NCI-H187 (cell line): Measurements from ENCODE around the gene ITPA.

Source experiments
- DNase-seq, 2 experiments: peaks; one replicate each; lab custom pipeline; 2025; lab: John Stamatoyannopoulos, UW

The ITPA gene

DNA sequence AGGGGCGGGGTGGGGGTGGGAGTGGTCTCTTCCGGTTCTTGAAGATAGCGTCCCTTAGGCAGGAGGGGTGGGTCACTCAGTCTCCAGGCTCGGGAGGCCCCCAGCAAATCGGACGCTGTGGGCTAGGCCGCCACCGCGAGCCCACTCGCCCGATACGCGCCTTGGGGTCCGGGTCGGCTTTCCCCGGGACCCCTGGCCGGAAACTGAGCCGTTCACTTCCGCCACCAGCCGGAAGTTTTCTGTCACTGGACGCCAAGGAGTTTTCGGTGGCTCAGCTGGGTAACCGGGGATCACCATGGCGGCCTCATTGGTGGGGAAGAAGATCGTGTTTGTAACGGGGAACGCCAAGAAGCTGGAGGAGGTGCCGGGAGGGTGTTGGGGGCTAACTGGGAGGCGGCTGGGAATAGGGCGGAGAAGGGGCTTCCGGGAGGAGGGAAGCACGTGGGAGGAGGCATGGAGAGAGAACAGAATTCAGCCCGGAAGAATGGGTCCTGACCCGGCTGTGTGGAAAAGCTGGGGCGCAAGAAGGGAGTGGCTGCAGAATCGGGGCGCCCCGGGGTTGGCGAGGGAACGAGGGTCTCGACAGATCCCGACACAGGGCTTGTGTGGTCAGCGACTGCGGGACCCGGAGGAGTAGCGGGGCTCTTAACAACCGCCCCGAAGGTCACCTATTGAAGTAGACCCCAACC is at the start of gene ITPA:
Gene ITPA (plus strand): TSS at position 242 of the 689 bp plus-strand sequence. CDS start 54 bp downstream, at position 296.
- DNase-seq, result peak; percentile 21 to 32

DNA sequence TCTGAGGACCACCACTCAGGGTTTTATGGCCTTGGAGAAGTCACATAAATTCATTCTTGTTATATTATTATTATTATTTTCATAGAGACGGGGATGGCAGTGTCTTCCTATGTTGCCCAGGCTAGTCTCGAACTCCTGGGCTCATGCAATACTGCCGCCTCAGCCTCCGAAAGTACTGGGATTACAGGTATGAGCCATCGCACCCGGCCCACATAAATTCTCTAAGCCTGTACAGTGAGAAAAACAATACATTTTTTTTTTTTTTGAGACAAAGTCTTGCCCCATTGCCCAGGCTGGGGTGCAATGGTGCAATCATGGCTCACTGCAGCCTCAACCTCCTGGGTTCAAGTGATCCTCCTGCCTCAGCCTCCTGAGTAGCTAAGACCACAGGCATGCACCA is 48.9 kb upstream of the ITPA start:
- no peak for DNase-seq

DNA sequence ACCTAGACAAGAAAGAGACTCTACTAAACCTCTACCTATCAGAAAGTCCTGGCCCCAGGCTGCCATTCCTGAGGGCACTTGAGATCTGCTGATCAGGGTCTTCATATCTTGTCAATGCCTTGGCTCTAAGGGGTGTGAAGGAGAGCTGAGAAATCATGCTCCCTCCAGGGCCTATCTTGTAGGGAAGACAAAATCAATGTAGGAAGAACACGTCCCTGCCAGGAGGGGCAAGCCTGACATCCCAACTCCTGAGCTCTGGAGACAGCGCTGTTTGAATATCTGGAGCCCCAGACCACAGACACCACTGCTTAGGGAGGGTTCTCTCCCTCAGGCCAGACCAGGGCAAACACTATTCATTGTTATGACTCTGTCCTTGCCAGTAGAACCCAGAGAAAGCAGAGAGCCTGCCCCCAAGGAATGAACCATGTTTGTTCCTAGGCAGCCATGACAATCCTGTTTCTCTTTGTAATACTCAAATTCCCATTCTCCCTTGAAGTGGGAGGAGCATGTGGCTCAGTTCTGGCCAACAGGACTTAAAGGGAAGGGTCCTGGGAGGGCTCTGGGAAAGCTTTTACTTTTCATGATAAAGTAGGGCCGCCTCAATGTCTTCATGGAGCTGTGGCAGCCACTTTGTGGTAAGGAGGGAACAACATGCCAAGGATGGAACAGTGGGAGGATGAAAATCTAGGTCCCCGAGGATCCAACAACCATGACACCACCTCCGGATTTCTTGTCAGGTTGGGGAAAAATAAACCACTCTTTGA is 47.8 kb upstream of the ITPA start:
- DNase-seq, result no peak

DNA sequence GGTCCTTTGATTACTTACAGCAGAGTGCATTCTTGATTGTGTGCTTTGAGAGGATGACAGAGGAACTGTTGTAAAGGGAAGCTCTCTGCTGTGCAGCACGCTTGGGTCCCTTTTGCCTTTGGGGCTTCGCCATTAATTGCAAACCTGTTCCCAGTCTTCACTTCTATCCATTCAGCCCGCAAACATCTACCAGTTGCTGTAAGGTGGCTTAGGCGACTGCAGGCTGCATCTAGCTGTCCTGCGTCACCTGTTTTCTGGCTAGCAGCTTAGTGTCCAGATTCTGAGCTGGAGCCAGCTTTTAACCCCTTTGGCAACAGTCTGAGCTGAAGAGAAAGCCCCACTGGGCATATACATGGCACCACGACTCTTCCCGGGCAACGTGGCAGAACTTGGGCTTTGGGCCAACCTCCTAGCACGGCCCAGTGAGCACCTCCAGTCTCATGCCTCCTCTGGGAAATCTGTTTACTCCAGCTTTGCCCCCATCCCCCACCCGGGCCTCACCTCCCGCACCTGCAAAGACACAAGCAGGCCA is 47.2 kb upstream of the ITPA start:
- DNase-seq, result peak; percentile 69 to 86

DNA sequence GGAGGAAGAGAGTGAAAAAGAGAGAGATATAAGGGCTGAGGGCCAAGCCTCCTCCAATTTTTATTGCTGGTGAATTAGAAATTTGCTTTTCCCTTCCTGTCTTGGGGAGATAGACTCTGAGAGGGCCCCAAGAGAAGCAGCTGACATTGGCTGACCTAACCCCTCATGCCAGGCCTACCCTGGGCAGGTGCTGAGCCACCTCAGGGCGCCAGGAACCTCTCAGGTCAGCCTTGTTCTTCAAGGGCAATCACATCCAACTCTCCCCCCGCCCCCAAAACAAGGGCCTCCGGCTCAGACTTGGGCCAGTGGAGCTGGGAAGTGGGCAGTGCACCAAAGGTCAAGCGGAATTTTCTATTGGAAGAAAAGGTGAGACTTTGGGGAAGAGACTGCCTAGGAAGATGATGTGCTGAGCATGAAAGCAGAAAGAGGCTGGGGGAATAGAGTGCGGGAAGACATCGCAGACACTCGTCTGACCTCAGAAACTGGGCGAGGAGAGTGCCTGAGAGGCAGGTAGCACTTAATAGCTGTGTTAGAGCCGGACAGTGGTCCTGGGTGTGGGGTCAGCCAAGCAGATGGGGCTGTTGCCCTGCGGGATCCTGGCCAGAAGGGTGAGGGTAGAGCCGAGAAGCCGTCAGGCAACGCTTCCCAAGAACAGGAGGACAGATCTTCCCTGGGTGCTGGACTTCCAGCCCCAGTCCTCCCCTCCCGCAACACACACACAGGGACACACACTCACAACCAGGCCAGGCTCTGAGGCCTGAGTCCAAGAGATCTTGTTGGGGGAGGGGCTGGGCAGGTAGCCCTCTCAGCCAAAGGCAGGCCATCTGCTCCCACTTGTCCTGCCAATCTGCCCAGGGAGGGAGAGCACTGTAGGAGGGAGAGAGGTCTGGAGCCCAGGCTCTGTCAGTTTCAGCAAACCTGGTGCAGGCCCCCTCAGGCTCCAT is 45.9 kb upstream of the ITPA start:
- peak; percentile 31 to 39 for DNase-seq

DNA sequence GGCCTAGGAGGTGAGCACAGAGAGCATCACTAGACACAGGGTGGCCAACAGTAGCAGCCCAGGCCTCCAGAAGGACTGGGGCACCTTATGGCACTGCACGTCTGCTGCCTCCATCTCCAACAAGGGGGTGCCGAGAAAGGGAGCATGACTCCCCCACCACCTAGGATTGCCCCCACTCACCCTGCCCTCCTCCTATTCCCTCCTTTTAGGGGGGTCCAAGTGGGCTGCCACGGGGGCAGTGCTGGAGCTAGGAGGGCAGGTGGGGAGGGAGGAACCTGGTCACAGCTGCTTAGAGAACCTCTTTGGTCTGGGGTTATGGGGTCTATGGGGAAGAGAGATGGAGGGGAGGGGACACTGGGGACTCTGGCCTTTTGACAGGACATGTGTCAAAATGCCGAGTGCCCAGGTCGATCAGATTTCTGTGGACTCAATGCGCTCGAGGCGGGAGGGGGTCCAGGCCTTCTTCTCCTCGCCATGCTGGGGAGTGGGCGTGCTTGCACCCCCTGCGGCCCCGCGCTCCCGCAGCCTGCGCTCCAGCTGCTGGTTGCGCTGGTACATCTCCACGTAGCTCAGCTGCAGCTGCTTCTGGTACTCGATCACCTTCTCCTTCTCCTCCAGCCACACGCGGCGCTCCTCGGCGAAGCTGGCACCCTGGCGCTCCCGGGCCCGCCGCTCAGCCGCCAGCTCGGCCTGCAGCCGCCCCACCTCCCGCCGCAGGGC is 45.1 kb upstream of the ITPA start:
- no peak for DNase-seq

DNA sequence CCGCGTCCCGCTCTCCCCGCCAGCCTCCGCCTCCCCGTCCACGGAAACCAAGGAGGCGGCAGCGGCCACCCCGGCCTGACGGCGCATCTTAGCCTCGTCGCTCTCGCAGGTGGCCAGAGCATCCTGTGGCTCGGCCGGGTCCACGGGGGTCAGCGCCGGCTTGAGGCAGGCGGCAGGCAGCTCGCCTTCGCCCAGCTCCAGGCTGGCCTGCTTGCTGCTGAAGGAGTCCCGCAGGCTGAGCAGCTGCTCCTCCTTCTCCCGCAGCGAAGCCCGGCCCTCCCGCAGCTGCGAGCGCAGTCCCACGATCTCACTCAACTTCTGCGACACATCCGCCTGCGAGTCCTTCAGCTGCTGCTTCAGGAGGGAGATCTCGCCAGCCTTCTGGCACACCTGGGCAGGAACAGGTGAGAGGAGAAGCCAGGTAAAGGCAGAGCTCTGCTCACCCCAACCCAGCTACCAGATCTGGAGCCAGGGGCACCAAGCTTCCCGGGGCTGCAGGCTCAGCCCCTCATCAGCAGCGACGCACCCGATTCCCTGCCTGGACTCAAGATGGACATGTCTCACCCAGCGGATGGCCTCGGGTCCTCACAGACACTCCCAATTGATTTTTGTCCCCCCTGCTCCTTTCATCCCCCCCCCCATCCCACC is 44.4 kb upstream of the ITPA start:
- DNase-seq, result peak; percentile 30 to 67

DNA sequence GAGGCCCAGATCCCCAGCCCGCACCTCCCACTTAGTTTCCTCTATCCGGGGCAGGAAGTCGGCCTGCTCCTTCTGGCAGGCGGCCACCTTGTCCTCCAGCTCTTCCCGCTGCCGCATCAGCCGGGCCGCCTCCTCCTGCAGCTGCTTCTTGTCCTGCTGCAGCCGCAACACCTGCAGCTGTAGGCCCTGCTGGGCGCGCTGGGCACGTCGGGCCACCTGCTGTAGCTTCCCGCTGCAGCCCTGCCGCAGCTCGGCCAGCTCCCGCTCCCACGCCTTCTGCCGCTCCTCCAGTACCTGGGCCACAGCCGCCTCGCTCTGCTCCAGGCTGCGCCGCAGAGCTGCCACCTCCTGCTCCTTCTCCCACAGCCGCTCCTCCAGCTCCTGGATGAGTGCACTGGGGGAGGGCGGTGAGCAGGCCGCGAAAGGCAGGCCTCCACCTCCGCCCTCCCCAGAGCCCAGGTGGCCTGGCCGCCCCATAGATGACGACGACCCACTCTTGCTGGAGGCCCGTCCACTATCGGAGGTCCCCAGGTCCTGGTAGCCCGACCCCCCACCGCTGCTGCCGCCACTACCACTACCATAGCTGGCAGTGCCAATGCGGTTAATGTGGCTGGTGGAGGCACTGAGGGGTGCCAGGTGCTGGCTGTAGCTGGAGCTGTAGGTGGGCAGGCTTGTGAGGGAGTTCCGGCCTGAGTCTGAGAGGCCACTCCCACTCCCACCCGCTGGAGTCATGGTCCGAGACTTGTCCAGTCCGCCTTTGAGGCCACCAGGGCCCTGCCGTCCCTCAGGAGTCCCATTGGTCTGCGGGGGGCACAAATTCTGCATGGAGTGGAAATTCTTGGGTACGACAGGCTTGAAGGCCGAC is 43.6 kb upstream of the ITPA start:
- DNase-seq, result peak; percentile 73 to 87

DNA sequence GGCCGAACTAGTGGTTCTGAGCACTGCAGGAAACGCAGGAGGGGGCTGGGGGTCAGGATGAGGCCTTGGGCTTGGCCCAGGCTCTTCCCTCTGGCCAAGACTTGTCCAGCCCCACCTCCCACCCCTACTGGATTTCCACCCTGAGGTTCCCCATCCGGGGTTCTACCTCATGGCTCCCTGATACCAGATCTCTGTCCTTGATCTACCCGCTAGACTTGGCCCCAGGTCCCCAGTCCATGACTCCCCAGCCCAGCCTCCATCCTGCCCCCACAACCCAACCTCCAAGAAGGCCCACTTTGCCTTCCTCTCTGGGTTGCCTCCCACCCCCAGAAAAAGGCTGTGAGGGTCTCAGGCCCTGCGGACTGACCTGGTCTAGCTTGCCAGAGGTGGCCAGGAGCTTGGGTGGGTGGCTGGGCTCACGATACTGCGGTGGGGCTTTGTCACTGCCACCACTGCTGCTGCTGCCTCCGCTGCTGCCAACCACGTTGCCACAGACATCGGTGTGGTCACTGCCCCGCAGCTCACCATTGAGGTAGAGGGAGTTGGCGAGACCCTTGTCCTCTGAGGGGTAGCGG is 42.9 kb upstream of the ITPA start:
- DNase-seq, result no peak

DNA sequence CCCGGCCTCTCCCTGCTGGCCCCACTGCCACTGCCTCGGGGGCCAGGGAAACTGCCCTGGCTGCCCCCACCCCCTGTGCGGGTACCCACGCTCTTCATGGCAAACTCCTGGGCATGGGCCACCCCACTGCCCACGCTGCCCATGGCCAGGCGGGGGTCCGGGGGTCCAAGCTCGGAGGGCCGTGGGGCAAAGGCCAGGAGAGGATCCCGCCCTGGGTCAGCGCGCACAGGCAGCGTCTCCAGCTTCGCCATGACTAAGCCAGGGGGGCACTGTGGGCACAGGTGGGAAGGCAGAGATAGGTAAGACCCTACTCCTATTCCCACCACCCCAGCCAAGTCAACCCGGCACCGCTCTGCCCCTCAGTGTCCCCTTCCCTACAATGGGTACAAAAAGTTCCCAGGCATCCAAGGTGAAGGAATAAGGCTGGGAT is 42.4 kb upstream of the ITPA start:
- DNase-seq, result no peak

DNA sequence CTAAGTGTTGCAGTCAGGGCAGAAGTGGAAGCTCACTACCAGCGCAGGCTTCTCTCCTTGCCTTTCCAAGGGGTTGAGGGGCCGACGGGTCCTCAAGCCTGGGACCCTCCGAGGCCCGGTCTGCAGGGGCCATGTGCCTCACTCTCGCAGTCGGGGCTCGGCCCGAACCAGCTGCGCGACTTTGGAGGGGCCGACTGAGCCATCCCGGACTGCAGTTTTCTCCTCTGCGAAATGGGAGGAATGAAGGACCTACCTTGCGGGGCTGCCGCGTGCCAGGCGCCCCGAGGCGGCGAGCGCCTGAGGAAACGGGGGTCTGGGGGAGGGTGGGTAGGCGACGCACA is 41.6 kb upstream of the ITPA start:
- DNase-seq, result no peak

DNA sequence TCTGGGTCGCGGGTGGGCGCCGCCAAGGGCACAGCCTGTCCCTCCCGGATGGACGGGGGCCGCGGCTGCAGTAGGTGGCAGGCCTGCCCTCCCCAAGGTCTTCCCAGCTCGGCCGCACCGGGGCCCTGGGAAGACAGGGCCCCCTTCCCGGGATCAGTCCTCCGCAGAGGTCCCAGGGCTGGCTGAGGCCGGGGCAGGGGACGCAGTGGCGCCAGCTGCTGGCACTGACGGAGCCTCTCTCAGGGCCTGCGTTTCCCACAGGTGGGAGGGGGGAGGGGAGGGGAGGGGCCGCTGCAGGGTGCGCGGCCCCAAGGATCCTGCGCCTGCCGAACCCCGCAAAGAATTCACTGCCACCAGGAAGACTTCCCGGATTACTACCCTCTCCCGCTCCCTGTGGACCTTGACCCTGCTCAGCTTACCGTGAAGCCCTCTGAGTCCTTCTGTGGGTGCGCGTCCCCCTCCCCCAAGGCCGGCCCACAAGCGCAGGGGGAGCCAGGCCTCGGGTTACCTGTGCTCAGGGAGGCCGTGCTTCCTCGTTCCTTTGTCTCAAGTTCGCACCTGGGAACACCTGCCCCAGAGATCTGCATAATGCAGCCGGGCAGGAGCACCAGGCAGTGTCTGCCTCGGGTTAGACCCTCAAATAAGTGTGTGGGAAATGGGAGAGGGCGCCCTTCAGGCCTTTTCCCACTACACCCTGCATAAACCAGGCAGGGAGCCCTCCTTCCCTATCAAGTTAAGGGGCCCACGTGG is 41.0 kb upstream of the ITPA start:
- DNase-seq, result peak; percentile 47 to 75

DNA sequence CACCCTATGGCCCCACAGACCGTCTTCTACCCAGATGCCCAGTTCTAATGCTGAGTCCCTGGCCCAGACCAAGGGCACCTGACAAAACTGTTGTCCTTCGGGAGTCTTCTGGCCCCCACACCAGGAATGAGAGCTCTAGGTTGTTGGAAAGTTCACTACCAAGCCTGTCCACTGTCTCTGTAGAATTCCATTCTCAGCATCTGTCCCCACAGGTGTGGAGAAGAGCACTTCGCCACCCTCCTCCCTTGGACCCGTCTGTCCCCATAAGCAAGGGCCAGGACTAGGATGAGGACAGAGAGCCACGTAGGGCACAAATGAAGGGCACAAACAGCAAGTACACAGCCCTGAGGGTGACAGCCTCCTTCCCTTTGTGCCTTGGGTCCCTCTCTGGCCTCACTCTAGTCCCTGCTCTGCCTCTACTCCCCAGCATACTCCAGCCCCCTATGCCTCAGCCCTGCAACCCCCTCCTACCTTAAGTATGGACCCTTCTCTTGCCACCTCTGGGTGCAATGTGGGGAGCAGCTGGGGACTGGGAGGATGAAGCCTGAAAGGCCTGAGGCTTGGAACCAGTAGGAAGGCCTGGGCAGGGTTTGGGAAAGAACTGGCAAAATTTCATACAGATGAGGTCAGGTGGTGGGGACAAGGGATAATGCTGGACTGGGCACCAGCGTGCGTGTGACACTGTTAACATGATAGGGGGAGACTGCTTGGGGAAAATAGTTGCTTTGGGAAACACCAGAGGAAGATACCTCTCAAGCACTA is 40.3 kb upstream of the ITPA start:
- peak in 1 of 2 experiments; percentile 42 for DNase-seq

DNA sequence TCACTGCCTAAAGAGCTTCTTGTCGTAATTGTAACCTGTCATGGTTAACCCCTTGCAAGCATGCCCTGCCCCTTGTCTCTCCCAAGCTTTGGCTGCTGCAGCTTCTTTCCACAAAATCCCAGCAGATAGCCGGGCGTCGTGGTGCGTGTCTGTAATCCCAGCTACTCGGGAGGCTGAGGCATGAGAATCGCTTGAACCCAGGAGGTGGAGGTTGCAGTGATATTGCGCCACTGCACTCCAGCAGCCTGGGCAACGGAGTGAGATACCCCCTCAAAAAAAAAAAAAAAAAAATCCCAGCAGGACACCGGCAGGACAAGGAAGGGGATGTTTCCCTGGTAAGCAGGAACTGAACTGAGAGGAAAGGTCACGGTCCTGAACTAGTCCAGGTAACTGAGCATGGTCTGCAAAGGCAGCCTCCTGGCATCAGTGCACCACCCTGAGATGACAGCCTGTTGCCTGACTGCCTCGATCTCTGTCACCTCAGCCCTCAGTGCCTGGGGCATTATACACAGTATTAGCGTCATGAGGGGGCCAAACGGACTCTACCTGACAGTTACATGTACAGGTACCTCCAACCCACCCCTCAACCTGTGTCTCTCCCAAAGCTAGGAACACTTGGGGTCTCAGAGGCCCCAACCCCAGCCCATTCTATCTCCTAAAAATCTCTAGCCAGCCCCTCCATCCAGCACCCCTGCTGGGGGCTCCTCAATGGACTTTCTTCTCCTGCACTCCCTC is 37.7 kb upstream of the ITPA start:
- no peak for DNase-seq

DNA sequence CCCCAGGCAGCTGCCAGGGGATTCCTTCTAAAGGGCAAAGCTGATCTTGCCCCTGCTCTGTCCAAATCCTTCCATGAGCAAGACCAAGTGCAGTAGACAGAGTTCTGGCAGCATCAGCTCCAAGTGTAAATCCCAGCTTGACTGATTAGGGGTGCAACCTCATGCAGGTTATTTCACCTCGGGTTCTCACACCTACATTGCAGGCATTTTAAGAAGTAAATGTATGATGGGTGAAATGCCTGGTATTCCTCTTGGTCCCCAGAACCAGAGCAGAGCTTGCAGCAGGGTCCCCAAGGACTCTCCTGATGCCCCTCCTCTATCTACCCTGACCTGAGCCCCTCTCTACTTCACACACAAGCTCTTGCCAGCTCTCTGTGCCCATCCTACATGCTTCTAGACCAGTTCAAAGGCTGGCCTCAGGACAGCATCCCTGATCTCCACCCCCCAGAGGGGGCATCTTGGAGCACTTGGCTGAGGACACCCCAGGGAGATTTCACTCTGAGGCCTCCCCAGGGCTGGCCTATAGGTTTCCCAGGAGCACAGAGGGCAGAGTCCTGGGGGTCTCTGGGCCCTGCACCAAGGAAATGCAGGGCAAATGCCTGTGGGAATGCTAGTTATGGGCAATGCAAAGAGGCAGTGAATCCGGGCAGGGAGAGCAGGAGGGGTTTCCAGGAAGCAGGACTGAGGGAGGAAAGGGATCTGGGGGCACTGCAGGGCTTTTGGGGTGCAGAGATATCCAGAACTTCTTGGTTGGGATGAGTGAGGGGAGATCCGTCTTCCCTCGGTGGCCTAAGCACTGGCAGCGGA is 37.0 kb upstream of the ITPA start:
- no peak for DNase-seq

DNA sequence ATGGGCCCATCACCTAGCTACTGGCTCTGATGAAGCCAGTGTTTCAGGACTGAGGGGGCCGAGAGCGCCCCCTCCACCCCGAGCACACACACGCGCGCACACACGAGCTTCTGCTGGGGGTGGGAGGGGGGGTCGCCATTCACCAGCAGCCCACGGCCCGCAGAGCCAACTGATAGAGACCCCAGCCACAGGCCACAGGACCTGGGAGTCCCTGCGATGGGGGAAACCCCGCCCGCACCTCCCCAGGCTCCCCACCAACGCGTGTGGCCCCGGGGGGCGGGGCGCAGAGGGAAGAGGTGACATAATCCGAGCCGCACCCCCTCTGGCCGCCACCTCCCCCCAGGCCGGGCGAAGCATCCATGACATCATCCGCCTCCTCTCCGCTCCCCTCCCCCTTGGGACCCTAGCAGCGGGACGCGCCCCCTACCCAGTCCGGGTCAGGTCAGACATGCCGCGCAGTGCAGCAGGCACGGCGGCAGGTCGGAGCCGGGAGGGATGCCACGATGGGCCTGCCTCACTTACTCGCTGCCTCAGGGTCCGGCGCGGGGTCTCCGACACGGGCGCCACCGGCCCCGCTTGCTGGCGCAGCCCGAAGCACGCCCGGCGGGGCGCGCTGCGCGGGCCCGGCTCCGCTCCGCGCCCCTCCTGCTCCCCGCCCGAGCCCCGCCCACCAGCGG is 36.2 kb upstream of the ITPA start, which contains the start of gene LZTS3:
Gene LZTS3 (minus strand): TSS at position 617 of the 677 bp plus-strand sequence. CDS start 6,386 bp downstream, outside the sequence.
- DNase-seq, result peak; percentile 40 to 67
